ENCODE data around the gene DPYD.
"Not testable (repeated sequence)": the region's sequence is repeated elsewhere in the genome, so short reads cannot be mapped to it uniquely, and the experiment has no call there.

The DPYD gene

GRCh38 chr1:97245682-97246081 is 675.2 kb downstream of the DPYD start:
- H3K27ac ChIP-seq (ENCODE audit: low read length), result no peak overlapping the region
- H3K9me3 ChIP-seq (ENCODE audit: control insufficient read depth in 1 of 2, low read length in 2 of 2), result no peaks in the 10 kb centered on the region
- no peaks in the 10 kb centered on the region for H3K36me3 ChIP-seq (ENCODE audit: control insufficient read depth in 1 of 2, insufficient read depth in 2 of 2, low read length in 2 of 2)
- H3K27me3 ChIP-seq (ENCODE audit: low read depth, low read length), result no peaks in the 10 kb centered on the region
- no peaks in the 10 kb centered on the region for H3K4me1 ChIP-seq (ENCODE audit: control insufficient read depth in 1 of 2, insufficient read depth in 2 of 2, low read length in 2 of 2)
- H3K4me3 ChIP-seq (ENCODE audit: low read depth in 1 of 2, low read length in 2 of 2), result no peak overlapping the region

GRCh38 chr1:97245026-97245425 is 675.8 kb downstream of the DPYD start:
- H3K27ac ChIP-seq (ENCODE audit: low read length), result no peak overlapping the region
- H3K4me1 ChIP-seq (ENCODE audit: control insufficient read depth in 1 of 2, insufficient read depth in 2 of 2, low read length in 2 of 2), result no peaks in the 10 kb centered on the region

DNA sequence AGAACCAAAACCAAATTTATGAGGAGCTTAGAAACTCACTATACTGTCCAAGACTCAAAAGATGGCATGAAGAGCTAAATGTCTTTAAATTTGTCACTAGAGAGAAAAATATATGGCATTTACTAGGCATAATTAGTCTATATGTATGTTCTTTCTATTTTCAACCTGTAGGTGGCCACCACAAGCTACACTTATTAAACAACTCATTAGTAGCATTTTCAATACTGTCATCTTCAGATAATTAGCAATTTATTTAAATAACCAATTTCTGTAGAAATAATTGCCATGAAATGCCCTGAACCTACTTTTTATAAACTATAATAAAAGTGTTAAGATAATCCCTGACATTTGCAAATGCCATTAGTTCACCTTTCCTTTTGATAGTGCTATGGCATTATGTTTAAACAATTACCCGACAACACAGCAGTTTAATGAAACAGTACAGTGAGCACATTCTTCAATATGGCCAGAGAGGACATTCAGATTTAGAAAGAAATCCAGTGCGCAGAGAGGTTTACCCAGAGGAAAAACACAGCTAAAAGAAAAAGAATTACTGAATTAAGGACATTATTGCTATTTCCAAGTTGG is 676.8 kb downstream of the DPYD start:
- Histone ChIP-seq H3K4me3 (ENCODE audit: low read depth in 1 of 2, low read length in 2 of 2) (no peak overlapping the region), H3K9me3 (ENCODE audit: control insufficient read depth in 1 of 2, low read length in 2 of 2) (no peaks in the 10 kb centered on the region), H3K36me3 (ENCODE audit: control insufficient read depth in 1 of 2, insufficient read depth in 2 of 2, low read length in 2 of 2) (no peaks in the 10 kb centered on the region), H3K27ac (ENCODE audit: low read length) (no peak overlapping the region), H3K27me3 (ENCODE audit: low read depth, low read length) (no peaks in the 10 kb centered on the region), H3K4me1 (ENCODE audit: control insufficient read depth in 1 of 2, insufficient read depth in 2 of 2, low read length in 2 of 2) (no peaks in the 10 kb centered on the region)

More at GRCh38 chr1:97245026-97245425, 675.8 kb downstream of the DPYD start:
- Histone ChIP-seq H3K36me3 (ENCODE audit: control insufficient read depth in 1 of 2, insufficient read depth in 2 of 2, low read length in 2 of 2) (no peaks in the 10 kb centered on the region), H3K4me3 (ENCODE audit: low read depth in 1 of 2, low read length in 2 of 2) (no peak overlapping the region), H3K9me3 (ENCODE audit: control insufficient read depth in 1 of 2, low read length in 2 of 2) (no peaks in the 10 kb centered on the region), H3K27me3 (ENCODE audit: low read depth, low read length) (no peaks in the 10 kb centered on the region)

DNA sequence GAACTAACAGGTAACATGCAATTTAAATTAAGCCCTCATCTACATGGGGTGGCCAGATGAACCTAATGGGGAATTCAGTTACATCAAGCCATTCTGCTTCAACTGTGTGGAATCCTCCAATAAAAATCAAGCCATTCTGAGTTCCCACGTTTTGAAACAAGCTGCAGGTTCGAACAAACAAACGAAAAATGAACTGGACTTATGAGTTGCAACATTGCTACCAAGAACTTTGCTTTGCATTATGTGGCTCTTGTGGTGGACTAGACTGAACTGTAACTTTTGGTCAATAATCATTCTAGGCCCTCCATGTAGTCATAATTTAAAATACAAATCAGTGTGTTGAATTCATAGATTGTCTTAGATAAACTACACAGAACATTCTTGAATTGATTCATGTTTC is 682.0 kb downstream of the DPYD start:
- Histone ChIP-seq H3K9me3 (ENCODE audit: control insufficient read depth in 1 of 2, low read length in 2 of 2) (no peaks in the 10 kb centered on the region), H3K4me3 (ENCODE audit: low read depth in 1 of 2, low read length in 2 of 2) (no peak overlapping the region), H3K4me1 (ENCODE audit: control insufficient read depth in 1 of 2, insufficient read depth in 2 of 2, low read length in 2 of 2) (no peaks in the 10 kb centered on the region), H3K27me3 (ENCODE audit: low read depth, low read length) (no peaks in the 10 kb centered on the region), H3K27ac (ENCODE audit: low read length) (no peak overlapping the region), H3K36me3 (ENCODE audit: control insufficient read depth in 1 of 2, insufficient read depth in 2 of 2, low read length in 2 of 2) (peaks cover 0 to 6% of the 10 kb centered on the region in 2 donors)

DNA sequence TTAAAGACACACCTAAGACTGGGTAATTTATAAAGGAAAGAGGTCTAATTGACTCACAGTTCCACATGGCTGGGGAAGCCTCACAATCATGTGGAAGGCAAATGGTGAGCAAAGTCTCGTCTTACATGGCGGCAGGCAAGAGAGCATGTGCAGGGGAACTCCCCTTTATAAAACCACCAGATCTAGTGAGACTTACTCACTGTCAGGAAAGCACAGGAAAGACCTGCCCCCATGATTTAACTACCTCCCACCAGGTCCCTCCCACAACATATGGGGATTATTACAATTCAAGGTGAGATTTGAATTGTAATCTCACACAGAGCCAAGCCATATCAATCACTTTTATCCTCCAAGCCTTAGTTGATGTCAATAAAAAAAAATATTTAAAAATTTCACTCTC is 689.5 kb downstream of the DPYD start:
- H3K4me1 ChIP-seq (ENCODE audit: control insufficient read depth in 1 of 2, insufficient read depth in 2 of 2, low read length in 2 of 2); H3K4me3 ChIP-seq (ENCODE audit: low read depth in 1 of 2, low read length in 2 of 2); H3K27ac ChIP-seq (ENCODE audit: low read length); H3K27me3 ChIP-seq (ENCODE audit: low read depth, low read length); H3K9me3 ChIP-seq (ENCODE audit: control insufficient read depth in 1 of 2, low read length in 2 of 2): not testable (repeated sequence)
- peaks cover 7 to 15% of the 10 kb centered on the region in 2 donors for H3K36me3 ChIP-seq (ENCODE audit: control insufficient read depth in 1 of 2, insufficient read depth in 2 of 2, low read length in 2 of 2)

DNA sequence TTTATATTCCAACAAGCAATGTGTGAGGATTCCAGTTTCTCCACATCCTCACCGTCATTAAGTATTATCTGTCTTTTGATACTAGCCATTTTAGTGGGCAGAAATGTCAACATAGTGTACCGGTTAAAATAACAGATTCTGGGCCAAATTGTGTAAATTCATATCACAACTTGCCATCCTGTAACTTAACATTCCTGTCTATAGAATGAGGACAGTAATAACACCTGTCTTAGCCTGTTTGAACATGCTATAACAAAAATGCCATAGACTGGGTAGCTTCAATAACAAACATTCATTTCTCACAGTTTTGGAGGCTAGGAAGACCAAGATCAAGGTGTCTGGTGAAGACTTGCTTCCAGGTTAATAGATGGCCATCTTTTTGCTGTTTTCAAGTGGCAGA is 708.2 kb downstream of the DPYD start:
- Histone ChIP-seq H3K9me3 (ENCODE audit: control insufficient read depth in 1 of 2, low read length in 2 of 2) (no peaks in the 10 kb centered on the region), H3K27ac (ENCODE audit: low read length) (no peak overlapping the region), H3K4me1 (ENCODE audit: control insufficient read depth in 1 of 2, insufficient read depth in 2 of 2, low read length in 2 of 2) (no peaks in the 10 kb centered on the region), H3K27me3 (ENCODE audit: low read depth, low read length) (no peaks in the 10 kb centered on the region), H3K36me3 (ENCODE audit: control insufficient read depth in 1 of 2, insufficient read depth in 2 of 2, low read length in 2 of 2) (no peaks in the 10 kb centered on the region), H3K4me3 (ENCODE audit: low read depth in 1 of 2, low read length in 2 of 2) (no peak overlapping the region)

GRCh38 chr1:97210307-97210706 is 710.5 kb downstream of the DPYD start:
- H3K9me3 ChIP-seq (ENCODE audit: control insufficient read depth in 1 of 2, low read length in 2 of 2), result no peaks in the 10 kb centered on the region
- H3K27me3 ChIP-seq (ENCODE audit: low read depth, low read length), result no peaks in the 10 kb centered on the region
- H3K4me3 ChIP-seq (ENCODE audit: low read depth in 1 of 2, low read length in 2 of 2), result no peak overlapping the region
- H3K36me3 ChIP-seq (ENCODE audit: control insufficient read depth in 1 of 2, insufficient read depth in 2 of 2, low read length in 2 of 2), result no peaks in the 10 kb centered on the region
- H3K27ac ChIP-seq (ENCODE audit: low read length), result no peak overlapping the region
- no peaks in the 10 kb centered on the region for H3K4me1 ChIP-seq (ENCODE audit: control insufficient read depth in 1 of 2, insufficient read depth in 2 of 2, low read length in 2 of 2)

- Histone ChIP-seq H3K27ac (ENCODE audit: low read length) (no peak overlapping the region), H3K9me3 (ENCODE audit: control insufficient read depth in 1 of 2, low read length in 2 of 2) (no peaks in the 10 kb centered on the region), H3K36me3 (ENCODE audit: control insufficient read depth in 1 of 2, insufficient read depth in 2 of 2, low read length in 2 of 2) (no peaks in the 10 kb centered on the region), H3K27me3 (ENCODE audit: low read depth, low read length) (no peaks in the 10 kb centered on the region), H3K4me1 (ENCODE audit: control insufficient read depth in 1 of 2, insufficient read depth in 2 of 2, low read length in 2 of 2) (peaks cover 0 to 2% of the 10 kb centered on the region in 2 donors), H3K4me3 (ENCODE audit: low read depth in 1 of 2, low read length in 2 of 2) (no peak overlapping the region)
Measured at GRCh38 chr1:97209381-97209957, 711.4 kb downstream of the DPYD start.

DNA sequence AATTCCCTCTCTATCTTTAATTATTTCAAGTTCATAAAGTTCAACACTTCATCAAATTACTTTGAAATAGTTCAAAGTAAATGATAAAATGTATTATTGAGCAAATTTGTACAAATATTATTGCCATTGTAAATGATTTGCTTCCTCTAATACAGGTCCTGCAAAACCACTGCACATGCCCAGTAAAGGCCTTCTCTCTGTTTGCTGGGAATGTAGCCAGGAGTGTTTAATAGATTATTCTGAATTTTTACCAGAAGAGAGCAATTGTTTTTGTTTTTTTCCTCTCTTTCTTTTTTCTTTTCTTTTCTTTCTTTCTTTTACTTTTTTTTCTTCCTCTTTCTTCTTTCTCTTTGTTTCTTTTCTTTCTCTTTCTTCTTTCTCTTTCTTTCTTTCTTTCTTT is 713.0 kb downstream of the DPYD start:
- Histone ChIP-seq H3K36me3 (ENCODE audit: control insufficient read depth in 1 of 2, insufficient read depth in 2 of 2, low read length in 2 of 2) (no peaks in the 10 kb centered on the region), H3K9me3 (ENCODE audit: control insufficient read depth in 1 of 2, low read length in 2 of 2) (no peaks in the 10 kb centered on the region), H3K4me3 (ENCODE audit: low read depth in 1 of 2, low read length in 2 of 2) (no peak overlapping the region), H3K27me3 (ENCODE audit: low read depth, low read length) (no peaks in the 10 kb centered on the region), H3K4me1 (ENCODE audit: control insufficient read depth in 1 of 2, insufficient read depth in 2 of 2, low read length in 2 of 2) (peaks cover 0 to 8% of the 10 kb centered on the region in 2 donors), H3K27ac (ENCODE audit: low read length) (no peak overlapping the region)

- Histone ChIP-seq H3K9me3 (ENCODE audit: control insufficient read depth in 1 of 2, low read length in 2 of 2) (no peaks in the 10 kb centered on the region), H3K27ac (ENCODE audit: low read length) (no peak overlapping the region), H3K4me1 (ENCODE audit: control insufficient read depth in 1 of 2, insufficient read depth in 2 of 2, low read length in 2 of 2) (peaks cover 0 to 8% of the 10 kb centered on the region in 2 donors), H3K36me3 (ENCODE audit: control insufficient read depth in 1 of 2, insufficient read depth in 2 of 2, low read length in 2 of 2) (no peaks in the 10 kb centered on the region), H3K27me3 (ENCODE audit: low read depth, low read length) (no peaks in the 10 kb centered on the region), H3K4me3 (ENCODE audit: low read depth in 1 of 2, low read length in 2 of 2) (no peak overlapping the region)
Measured at GRCh38 chr1:97204468-97204867, 716.4 kb downstream of the DPYD start.

DNA sequence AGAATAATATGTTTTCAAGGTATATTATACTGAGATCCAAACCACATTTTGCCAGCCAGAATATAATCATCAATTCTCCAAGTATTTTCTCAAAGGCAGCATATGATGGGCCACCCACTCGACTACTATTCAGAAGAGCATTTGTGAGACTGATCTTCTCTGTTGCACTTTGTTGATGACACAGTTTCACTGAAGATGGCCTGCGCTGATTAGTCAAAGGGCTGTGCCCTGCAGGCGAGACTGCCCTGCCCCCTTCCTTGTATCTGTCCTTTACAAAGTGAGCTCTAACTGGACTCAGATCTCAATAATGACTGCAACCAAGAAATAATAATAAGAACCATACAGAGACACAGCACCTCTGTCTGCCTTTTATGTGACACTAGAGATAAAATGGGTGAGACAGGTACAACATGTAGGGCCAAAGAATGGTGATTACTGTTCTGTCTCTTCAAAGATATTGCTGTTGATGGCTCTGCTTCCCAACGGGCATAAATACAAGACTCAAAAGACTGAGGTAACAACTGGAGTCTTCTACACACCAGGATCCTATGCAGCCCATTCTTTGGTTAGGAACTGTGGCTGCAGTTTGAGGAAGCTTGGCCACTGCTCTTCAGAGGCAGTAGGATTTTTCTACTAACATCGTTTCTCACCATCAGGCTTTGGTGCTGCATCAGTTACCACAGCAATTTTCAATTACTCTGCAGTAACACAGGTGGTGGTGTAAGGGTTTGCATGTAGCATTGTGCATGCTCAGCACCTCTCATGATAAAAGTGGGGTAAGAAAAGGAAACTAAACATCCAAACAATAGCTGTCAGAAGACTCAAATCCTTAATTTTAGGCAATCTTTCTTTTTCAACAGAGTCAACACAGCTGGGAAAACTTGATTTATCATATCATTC is 718.1 kb downstream of the DPYD start:
- H3K9me3 ChIP-seq (ENCODE audit: control insufficient read depth in 1 of 2, low read length in 2 of 2), result no peaks in the 10 kb centered on the region
- H3K27ac ChIP-seq (ENCODE audit: low read length), result no peak overlapping the region
- H3K4me3 ChIP-seq (ENCODE audit: low read depth in 1 of 2, low read length in 2 of 2), result no peak overlapping the region
- H3K4me1 ChIP-seq (ENCODE audit: control insufficient read depth in 1 of 2, insufficient read depth in 2 of 2, low read length in 2 of 2), result peaks cover 0 to 8% of the 10 kb centered on the region in 2 donors
- H3K36me3 ChIP-seq (ENCODE audit: control insufficient read depth in 1 of 2, insufficient read depth in 2 of 2, low read length in 2 of 2), result no peaks in the 10 kb centered on the region
- no peaks in the 10 kb centered on the region for H3K27me3 ChIP-seq (ENCODE audit: low read depth, low read length)

Data from muscle layer of duodenum (tissue), 2 donors.